GM23338 (cell line): ENCODE results near the gene SRGAP2C.
"Not testable (repeated sequence)": the region's sequence is repeated elsewhere in the genome, so short reads cannot be mapped to it uniquely, and the experiment has no call there.

Source experiments
- CTCF ChIP-seq, 2 experiments: fragments of 200-600 bp in 1 of 2; sonication (generic) in 1 of 2; conservative IDR thresholded peaks; 2 replicates each; pipeline versions ENCODE4 v1.5.1 to v1.6.1; 2016 to 2017; ENCODE audit warnings: antibody characterized with exemption in 2 of 2, low read depth in 2 of 2, mild to moderate bottlenecking in 2 of 2, moderate library complexity in 1 of 2
- EZH2 ChIP-seq: fragments of 200-600 bp; sonication (generic); IDR thresholded peaks from one replicate; pipeline ENCODE4 v1.8.0; 2017; ENCODE audit warnings: antibody characterized with exemption, mild to moderate bottlenecking, low read depth; ENCODE audit not compliant: unreplicated experiment

GRCh38 chr1:121361451-121362233 is 176.9 kb downstream of the SRGAP2C start:
- TF ChIP-seq CTCF (conservative IDR thresholded peaks at IDR 0.05; ENCODE audit: low read depth in 2 of 2); EZH2: not testable (repeated sequence)
